Germinal center (tissue), 1 donor: Measurements from ENCODE around the gene TMEM235.
A peak's percentile ranks its signal among the peaks of the same experiment; 100 is the strongest.
"Not testable (repeated sequence)": the region's sequence is repeated elsewhere in the genome, so short reads cannot be mapped to it uniquely, and the experiment has no call there.

Experiments used
- DNase-seq: peaks from one replicate; pipeline ENCODE4 v3.0.0; 2012; ENCODE audit warnings: mixed read lengths, low spot score

TMEM235 gene

GRCh38 chr17:78238823-78239488, 7.5 kb downstream of the TMEM235 start:
- no peak for DNase-seq

GRCh38 chr17:78239489-78239931, 8.1 kb downstream of the TMEM235 start:
- DNase-seq = peak; percentile 72

GRCh38 chr17:78240012-78240655, 8.7 kb downstream of the TMEM235 start:
- DNase-seq = no peak

GRCh38 chr17:78240839-78241238, 9.4 kb downstream of the TMEM235 start:
- DNase-seq = no peak

GRCh38 chr17:78241277-78242023, 10.0 kb downstream of the TMEM235 start:
- peak; percentile 60 for DNase-seq

- DNase-seq = peak; percentile 72
Measured at GRCh38 chr17:78242024-78242742, 10.8 kb downstream of the TMEM235 start.

GRCh38 chr17:78247304-78247703, 15.9 kb downstream of the TMEM235 start:
- DNase-seq = no peak

GRCh38 chr17:78248051-78248914, 16.9 kb downstream of the TMEM235 start:
- no peak for DNase-seq

GRCh38 chr17:78249074-78249817, 17.8 kb downstream of the TMEM235 start:
- DNase-seq = no peak

GRCh38 chr17:78249818-78250806, 18.7 kb downstream of the TMEM235 start:
- DNase-seq = no peak

GRCh38 chr17:78250891-78251772, 19.7 kb downstream of the TMEM235 start:
- DNase-seq = peak; percentile 91

GRCh38 chr17:78251773-78252103, 20.3 kb downstream of the TMEM235 start:
- no peak for DNase-seq

- peak; percentile 84 for DNase-seq
Measured at GRCh38 chr17:78252111-78252634, 20.7 kb downstream of the TMEM235 start.

- no peak for DNase-seq
Measured at GRCh38 chr17:78252701-78253635, 21.5 kb downstream of the TMEM235 start.

GRCh38 chr17:78253636-78253945, 22.2 kb downstream of the TMEM235 start:
- DNase-seq = not testable (repeated sequence)

GRCh38 chr17:78253946-78254672, 22.7 kb downstream of the TMEM235 start:
- peak; percentile 84 for DNase-seq
